Stimulated activated effector memory CD8-positive, alpha-beta T cell treated with anti-CD3 and anti-CD28 coated beads, Interleukin-12 subunit alpha, Interleukin-12 subunit beta, amount 100 ng/mL, for 72 hours (primary cell): ENCODE data around the gene ZNF524.
A peak's percentile ranks its signal among the peaks of the same experiment; 100 is the strongest.

Experiments used
- ATAC-seq: fragments of 150-1000 bp; cut with Tn5 transposase; 2 replicates; pipeline ENCODE4 v1.10.0; 2021
- DNase-seq, 2 donors: peaks; one replicate each; pipeline ENCODE4 v3.0.0; 2021 to 2022; ENCODE audit warnings: low spot score in 2 of 2
- H3K27ac Mint-ChIP-seq: one replicate; pipeline ENCODE4 v1.8.0; 2022; ENCODE audit warnings: mild to moderate bottlenecking, mixed read lengths
- H3K36me3 Mint-ChIP-seq: one replicate; pipeline ENCODE4 v1.8.0; 2022; ENCODE audit warnings: mild to moderate bottlenecking, mixed read lengths
- H3K4me1 Mint-ChIP-seq: one replicate; pipeline ENCODE4 v1.8.0; 2022; ENCODE audit warnings: mixed read lengths
- H3K4me3 Mint-ChIP-seq: one replicate; pipeline ENCODE4 v1.8.0; 2022; ENCODE audit warnings: mild to moderate bottlenecking, mixed read lengths
- H3K9me3 Mint-ChIP-seq: one replicate; pipeline ENCODE4 v1.8.0; 2022; ENCODE audit warnings: mixed read lengths

ZNF524 gene

DNA sequence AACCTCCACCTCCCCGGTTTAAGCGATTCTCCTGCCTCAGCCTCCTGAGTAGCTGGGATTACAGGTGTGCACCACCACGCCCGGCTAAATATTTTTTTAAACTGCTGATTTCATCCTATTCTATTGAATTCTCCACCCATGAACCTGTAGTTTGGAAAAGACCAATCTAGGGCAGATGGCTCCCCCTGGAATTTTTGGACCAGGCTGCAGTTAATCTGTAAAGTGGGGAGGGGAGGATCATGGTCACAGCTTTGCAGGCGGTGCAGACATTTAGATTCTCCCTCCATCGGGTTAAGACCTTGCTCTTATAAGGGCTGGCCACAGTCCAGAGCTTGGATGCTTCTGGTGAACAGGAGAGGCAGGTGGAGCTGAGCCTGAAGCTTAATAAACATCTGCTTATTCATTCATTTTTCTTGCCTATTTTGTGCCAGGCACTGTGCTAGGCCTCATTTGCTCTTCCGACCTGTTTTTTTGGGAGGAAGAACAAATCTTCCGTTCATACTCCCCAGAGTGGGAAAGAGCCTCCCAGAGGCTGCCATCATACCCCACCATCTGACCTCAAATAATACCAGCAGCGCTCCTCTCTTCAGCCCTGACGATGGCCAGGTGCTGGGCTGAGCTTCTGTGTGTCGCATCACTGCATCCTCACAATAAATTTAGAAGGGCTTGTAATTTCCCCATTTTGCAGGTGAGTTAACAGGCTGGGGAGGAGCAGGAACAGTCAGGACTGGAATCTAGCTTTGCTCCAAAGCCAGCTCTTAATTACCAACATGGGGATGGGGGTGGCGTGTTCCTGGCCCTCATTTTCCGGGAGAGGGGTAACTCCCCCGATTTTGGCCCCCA, 47.0 kb downstream of the ZNF524 start:
- H3K27ac Mint-ChIP-seq: no peak overlapping the region
- H3K4me1 Mint-ChIP-seq: peaks cover 54% of the 10 kb centered on the region
- DNase-seq (no peak), ATAC-seq (no peak)
- H3K4me3 Mint-ChIP-seq: peak overlapping the region; percentile 75
- H3K9me3 Mint-ChIP-seq: no peaks in the 10 kb centered on the region
- peaks cover 64% of the 10 kb centered on the region for H3K36me3 Mint-ChIP-seq

DNA sequence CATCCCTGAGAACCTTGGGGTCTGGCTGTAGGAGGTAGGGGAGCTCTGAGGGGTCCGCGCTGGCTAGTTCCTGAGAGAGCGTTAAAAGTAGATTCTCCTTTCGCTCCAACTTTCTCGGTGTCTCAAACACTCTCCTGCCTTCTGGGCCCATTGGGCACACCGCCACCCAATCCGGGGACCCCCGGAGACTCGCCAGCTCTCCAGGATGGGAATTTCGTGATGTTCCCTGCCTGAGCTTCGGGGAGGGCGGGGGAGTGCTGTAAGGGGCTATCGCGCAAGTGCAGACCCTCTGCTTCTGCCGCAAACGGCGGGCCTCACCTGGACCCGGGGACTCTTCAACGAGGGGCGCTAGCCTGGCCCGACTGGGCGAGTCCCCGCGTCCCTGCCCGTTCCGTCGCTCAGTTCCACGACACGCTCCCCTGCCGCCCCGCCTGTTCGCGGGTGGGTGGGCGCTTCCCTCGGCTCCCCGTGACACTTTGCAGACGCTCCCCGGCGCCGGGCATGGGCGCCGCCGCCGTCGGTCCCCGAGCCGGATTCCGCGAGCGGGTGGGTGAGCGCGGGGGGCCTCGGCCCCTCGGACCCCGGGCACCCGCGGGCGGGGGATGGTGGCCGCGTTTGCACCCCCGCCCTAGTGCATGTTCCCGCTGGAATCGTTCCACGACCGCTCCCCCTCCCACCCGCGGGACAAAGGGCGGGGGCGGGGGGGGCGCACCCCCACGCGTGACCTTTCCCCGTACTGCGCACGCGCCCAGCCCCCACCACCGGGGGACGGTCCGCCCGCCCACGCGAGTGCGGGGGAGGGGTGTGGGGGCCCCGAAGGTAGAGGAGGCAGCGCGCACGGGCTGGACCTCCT, 47.9 kb downstream of the ZNF524 start, which contains the start of gene CCDC106:
Gene CCDC106 (plus strand): TSS at position 481 of the 853 bp plus-strand sequence. CDS start 835 bp downstream, outside the sequence.
- peaks cover 58% of the 10 kb centered on the region for H3K36me3 Mint-ChIP-seq
- peak in 1 of 2 donors; percentile 67 for DNase-seq
- peak within 1 kb of the TSS; percentile 75 for H3K4me3 Mint-ChIP-seq
- peaks cover 48% of the 10 kb centered on the region for H3K4me1 Mint-ChIP-seq
- no peaks in the 10 kb centered on the region for H3K9me3 Mint-ChIP-seq
- H3K27ac Mint-ChIP-seq: peak within 1 kb of the TSS; percentile 88
- peak; percentile 22 for ATAC-seq

DNA sequence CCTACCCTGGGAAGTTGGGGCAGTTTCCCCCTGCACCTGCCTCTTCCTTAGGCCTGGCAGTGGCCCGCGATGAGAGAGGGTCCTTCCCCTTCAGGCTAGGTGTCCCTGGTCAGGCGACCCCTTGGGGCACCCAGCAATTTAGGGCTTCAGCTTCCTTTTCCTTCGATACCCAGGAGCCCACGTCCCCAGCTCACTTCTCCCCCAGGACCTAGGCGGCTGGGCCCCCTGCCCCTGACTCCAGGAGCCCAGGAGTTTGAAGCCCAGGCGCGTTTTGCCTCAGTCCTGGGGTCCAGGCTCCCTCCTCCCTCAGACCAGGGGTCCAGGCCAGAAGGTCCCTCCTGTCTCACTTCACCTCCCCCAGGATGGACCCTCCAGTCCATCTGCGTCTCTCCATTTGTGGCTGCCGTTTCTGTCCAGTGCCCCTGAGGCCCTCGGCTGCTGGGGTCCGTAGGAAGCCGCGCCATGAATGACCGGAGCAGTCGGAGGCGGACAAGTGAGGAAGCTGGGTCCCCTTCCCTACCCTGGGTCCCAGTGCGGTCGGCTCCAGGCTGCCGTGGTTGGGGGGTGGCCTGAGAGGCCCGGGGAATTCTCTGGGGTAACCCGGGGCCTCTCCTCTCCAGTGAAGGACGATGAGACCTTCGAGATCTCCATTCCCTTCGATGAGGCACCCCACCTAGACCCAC, 48.6 kb downstream of the ZNF524 start:
- H3K36me3 Mint-ChIP-seq: peaks cover 57% of the 10 kb centered on the region
- ATAC-seq (no peak), DNase-seq (no peak)
- H3K4me3 Mint-ChIP-seq: peak overlapping the region; percentile 75
- H3K9me3 Mint-ChIP-seq: no peaks in the 10 kb centered on the region
- peaks cover 41% of the 10 kb centered on the region for H3K4me1 Mint-ChIP-seq
- peak overlapping the region; percentile 88 for H3K27ac Mint-ChIP-seq

DNA sequence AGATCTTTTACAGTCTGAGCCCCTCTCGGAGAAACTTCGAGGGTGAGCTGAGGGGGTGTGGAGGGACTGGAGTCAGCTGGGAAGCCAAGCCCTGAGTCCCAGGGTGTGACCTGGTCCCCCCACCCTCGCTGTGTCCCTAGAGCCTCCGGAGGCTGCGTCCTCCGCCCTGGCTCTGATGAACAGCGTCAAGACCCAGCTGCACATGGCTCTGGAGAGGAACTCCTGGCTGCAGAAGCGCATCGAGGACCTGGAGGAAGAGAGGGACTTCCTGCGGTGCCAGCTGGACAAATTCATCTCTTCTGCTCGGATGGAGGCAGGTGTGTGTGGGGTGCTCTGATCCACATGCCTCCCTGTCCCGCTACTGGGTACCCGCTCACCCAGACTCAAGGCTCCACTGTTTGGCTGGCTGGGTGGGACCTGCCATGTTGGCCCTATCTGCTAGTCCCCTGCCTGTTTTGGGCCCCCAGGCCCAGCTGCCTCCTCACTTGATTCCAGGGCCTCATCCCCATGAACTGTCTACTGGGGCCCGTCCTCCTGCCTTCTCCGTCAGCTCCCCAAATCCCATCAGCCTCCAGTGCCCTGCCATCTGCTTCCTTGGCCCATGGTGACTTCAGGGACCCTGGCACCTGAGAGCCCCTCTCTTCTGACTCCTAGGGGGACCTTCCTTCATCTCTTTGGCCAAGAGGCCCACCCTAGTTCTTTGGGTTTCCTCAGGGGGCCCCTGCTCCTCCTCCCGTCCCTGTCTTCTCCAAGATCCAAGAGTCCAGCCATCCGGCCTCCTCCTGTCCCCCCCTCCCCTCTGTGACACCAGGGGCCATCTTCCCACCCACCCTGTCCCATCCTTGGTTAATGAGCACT, 49.4 kb downstream of the ZNF524 start:
- H3K27ac Mint-ChIP-seq: peak overlapping the region; percentile 88
- DNase-seq (no peak), ATAC-seq (no peak)
- peak overlapping the region; percentile 75 for H3K4me3 Mint-ChIP-seq
- H3K36me3 Mint-ChIP-seq: peaks cover 57% of the 10 kb centered on the region
- H3K4me1 Mint-ChIP-seq: peaks cover 40% of the 10 kb centered on the region
- H3K9me3 Mint-ChIP-seq: no peaks in the 10 kb centered on the region

DNA sequence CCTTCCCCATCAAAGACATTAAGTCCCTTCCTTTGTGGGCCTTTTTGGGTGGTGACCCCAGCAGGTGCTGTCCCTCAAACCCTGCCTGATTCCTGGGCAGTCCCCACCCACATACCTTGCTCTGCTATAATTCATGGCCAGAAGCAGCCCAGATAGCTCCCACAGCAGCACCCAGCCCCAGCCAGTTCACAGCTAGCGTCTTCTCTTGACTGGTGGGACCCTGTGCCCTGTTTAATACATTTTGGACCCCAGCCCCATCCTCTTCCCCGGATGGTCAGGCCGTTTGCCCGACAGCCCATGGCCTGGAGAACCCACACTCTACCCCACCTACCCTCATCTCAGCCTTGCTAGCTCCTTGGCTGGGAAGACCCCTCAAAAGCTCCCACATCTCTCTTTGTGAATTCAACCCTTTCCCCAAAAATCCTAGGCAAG, 50.1 kb downstream of the ZNF524 start:
- DNase-seq (no peak), ATAC-seq (no peak)
- Mint-ChIP-seq H3K4me1 (peaks cover 40% of the 10 kb centered on the region), H3K27ac (peak overlapping the region; percentile 88), H3K4me3 (peak overlapping the region; percentile 75), H3K9me3 (no peaks in the 10 kb centered on the region), H3K36me3 (peaks cover 57% of the 10 kb centered on the region)

DNA sequence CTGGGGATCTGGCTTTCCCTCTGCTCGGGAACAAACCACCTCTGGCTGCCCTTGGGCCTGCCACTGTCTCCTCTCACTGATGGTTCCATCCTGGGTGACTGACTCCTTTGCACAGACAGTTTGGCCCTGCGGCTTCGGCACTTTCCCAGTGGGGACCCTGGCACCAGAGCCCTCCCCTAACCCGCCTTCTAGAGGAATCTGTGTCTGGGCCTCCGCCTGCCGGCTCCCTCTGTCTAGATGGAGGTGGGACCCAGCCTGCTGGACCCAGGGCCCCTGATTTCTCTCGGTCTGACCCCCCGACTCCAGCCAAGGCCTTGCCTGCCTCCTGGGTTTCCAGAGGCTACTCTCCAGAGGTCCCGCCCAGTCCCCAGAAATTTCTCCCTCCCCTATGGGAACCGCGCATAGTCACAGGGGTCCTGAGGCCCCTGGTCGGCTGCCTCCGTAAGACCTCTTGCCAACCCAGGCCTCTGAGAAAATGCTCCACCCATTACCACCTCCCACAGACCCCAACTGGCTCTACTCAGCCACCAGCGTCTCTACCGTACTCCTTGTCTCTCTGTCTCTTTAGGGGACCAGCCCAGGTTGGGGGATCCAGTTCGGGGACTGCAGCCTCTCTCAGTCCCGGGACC, 50.6 kb downstream of the ZNF524 start:
- H3K4me3 Mint-ChIP-seq: peak overlapping the region; percentile 75
- peaks cover 57% of the 10 kb centered on the region for H3K36me3 Mint-ChIP-seq
- H3K9me3 Mint-ChIP-seq: no peaks in the 10 kb centered on the region
- peak overlapping the region; percentile 88 for H3K27ac Mint-ChIP-seq
- peaks cover 42% of the 10 kb centered on the region for H3K4me1 Mint-ChIP-seq
- no peak for ATAC-seq
- DNase-seq: no peak

DNA sequence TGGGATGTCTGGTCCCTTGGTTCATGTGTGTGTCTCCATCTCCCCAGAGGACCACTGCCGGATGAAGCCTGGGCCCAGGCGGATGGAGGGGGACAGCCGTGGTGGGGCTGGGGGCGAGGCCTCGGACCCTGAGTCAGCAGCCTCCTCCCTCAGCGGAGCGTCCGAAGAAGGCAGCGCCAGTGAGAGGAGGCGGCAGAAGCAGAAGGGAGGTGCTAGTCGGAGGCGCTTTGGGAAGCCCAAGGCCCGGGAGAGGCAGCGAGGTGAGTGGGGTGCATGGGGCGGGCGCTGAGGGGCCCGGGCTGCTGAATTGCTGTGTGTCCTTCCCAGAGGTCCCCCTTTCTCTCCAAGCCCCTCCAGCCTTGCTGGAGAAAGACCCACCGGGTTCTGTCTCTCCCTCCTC, 51.1 kb downstream of the ZNF524 start:
- DNase-seq (no peak), ATAC-seq (no peak)
- H3K4me3 Mint-ChIP-seq: peak overlapping the region; percentile 75
- H3K36me3 Mint-ChIP-seq: peaks cover 57% of the 10 kb centered on the region
- H3K9me3 Mint-ChIP-seq: no peaks in the 10 kb centered on the region
- no peak overlapping the region for H3K27ac Mint-ChIP-seq
- peaks cover 47% of the 10 kb centered on the region for H3K4me1 Mint-ChIP-seq

DNA sequence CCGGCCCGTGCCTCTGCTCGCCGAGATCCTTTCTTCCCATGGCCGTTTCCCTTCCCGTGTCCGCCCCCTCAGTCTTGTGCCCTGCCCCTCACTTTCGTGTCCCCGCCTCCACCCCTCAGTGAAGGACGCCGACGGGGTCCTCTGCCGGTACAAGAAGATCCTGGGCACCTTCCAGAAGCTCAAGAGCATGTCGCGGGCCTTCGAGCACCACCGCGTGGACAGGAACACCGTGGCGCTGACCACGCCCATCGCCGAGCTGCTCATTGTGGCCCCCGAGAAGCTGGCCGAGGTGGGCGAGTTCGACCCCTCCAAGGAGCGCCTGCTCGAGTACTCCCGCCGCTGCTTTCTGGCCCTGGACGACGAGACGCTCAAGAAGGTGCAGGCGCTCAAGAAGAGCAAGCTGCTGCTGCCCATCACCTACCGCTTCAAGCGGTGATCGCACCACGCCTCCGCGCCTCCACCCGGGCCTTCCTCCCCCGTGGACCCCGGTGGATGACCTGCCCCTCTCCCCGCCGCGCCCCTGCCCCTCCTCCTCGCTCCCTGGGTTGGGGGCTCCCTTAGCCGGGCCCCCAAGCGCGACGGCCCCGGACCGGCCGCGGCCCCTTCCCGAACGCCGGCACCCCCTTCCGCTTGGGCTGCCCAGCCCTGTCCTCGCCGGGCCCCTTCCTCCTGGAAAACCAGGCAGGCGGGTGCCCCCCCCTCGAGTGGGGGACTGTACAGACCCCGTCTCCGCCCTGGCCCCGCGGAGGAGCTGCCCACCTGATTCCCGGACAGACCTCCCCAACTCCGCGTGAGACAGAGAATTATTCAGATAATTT, 52.4 kb downstream of the ZNF524 start:
- Mint-ChIP-seq H3K27ac (no peak overlapping the region), H3K4me3 (peak overlapping the region; percentile 90), H3K36me3 (peaks cover 57% of the 10 kb centered on the region), H3K4me1 (peaks cover 52% of the 10 kb centered on the region), H3K9me3 (no peaks in the 10 kb centered on the region)
- DNase-seq (no peak), ATAC-seq (no peak)
